CD4-positive, alpha-beta T cell treated with Interleukin-6 at 100 ng/mL for 8 hours (primary cell): ENCODE results near the gene NTRK2.

Source experiments
- DNase-seq: peaks from one replicate; pipeline ENCODE4 v3.0.0-alpha.2; 2020; ENCODE audit warnings: mixed read lengths, low spot score

The NTRK2 gene

DNA sequence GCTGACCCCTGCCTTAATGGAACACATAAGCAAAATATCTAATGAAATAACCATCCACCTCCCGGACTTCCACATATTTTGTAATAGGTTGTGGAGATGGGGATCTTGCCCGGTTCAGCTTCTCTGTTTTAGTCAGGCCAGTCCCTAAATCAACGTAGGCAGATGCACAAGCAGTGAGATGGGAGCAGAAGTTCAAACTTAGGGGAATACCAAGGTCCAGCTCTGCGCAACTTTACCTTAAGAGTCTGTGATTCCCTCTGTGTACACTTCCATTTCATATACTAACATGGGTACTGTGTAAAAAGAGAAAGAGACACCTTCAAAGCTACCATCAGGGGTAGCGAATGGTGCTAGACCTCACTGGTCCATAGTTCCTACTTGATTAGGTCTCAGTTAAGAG, 110.9 kb downstream of the NTRK2 start:
- no peak for DNase-seq

- DNase-seq, result no peak
These were observed 111.9 kb downstream of the NTRK2 start for GRCh38 chr9:84781458-84781857.

DNA sequence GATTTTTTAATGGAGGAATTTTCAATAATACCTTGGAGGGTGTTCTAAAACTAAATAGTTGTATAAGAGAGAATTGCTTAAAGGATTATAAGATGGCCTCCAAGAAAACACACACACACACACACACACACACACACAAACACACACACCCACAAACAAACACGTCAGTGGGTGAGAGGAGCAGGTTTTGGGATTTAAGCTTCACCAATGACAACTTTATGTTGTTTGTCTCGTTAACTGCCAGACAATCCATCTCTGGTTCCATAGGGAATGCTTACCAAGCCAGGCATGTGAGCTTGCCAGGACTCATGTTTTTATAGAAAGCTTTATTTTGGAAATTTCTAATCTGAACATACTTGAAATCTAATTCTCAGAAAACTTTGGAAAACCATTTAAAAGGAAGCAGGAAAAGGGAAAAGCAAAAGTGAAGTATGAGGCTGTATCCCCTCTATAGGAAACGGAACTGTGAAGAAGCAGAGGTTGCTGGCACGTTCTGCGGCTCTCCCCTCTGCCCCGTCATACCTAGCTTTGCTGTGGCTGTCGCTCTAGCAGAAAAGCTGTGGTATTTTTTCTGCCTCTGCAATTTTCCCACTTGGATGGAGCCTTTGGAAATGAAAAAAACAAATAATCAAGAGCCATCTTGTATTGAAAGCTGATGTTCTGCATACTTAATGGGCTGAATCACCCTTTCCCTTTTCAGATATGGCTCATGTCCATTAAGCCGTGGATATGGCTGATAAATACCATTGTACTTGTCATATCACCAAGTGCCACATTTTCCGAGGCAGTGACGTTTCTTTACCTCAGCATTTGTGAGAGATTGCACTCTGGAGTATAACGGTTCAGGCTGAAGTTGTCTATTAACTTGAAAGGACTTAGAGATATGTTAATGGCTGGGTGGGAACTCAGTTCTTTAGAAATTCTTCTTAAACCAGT, 112.7 kb downstream of the NTRK2 start:
- no peak for DNase-seq

GRCh38 chr9:84785792-84786547, 116.4 kb downstream of the NTRK2 start:
- no peak for DNase-seq

- DNase-seq, result no peak
These were observed 119.4 kb downstream of the NTRK2 start for GRCh38 chr9:84788803-84789462.

DNA sequence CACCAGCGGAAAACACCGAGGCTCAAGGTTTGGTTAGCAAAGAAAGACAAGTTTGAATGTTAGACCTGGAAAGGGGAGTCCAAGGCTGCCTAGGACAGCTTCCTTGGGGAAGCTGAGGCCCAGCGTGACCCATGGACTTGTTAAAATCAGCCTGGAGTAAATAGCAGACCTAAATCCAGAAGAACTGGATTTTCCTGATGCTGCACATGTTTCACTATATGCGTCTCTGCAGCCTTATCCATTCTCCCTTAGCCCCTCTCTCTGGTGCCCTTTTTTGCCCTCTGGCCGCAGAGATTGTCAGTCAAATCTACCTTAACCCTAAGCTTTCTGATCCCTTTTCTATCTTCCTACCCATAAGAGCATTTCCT, 119.9 kb downstream of the NTRK2 start:
- DNase-seq, result no peak

DNA sequence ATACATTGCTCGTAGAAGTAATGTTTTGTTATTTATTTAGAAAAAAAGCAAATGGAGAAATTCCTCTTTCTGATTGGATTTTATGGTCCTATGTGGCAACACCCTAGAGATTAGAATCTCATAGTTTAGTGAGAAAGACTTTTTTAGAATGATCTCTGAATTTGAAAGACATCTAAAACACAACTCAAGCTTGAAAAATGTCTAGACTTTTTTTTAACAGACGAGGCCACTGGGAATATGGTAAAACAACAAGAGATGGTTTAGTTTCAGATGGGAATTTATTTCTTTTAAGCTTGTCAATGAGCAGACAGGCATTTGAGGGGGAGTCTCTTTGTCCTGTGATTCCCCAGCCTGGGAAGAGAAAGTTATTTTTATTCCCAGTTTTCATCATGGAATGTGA, 122.1 kb downstream of the NTRK2 start:
- no peak for DNase-seq

DNA sequence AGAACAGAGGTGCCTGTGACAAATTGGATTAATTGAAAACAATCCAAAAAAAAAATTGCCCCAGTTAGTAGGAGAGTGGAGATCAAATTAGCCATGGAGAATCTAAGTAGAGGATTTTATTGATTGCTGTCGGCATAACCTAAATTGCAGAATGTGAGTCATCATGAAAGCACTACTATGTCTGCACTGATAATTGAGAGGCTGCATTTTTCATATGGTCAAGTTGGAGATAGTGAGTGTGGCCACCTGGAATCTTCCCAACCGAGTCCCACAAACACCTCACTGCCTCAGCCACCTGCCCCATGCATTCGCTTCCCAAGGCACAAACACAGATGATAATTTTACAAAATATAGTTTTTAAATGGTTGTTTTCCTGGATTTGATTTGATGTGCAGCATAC, 123.7 kb downstream of the NTRK2 start:
- DNase-seq, result no peak

DNA sequence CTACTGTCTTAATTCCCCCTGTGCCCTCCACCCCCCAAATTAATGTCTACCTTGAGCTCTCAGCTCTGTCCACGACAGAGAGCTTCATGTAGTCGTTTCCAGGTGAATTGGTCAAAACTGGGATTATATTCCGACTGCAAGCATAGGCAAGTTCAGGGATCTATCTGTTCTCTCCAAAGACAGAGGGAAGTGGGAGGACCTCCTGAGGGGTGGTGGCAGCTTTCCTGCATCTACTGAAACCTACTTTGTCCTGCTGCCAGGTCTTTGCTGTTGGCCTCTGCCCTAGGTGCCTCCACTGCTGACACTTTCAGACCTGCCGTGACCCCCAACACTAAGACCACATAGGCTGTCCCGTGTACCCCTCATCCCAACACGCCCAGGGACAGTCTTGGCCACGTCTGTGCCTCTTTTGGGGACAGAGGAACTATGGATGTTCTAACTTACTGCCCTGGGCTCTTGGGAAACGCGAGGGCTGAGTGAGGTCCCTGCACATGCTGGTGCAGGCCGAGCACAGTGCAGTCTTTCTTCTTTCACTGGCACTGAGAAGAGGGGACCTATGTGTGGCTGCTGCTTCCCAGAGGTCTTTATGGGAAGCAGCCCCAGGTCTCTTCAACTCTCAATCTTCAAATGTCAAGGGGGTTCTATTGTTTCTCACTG, 125.6 kb downstream of the NTRK2 start:
- DNase-seq, result no peak

GRCh38 chr9:84796404-84796803, 126.9 kb downstream of the NTRK2 start:
- DNase-seq, result no peak

- no peak for DNase-seq
These were observed 129.7 kb downstream of the NTRK2 start for GRCh38 chr9:84799251-84799650.

DNA sequence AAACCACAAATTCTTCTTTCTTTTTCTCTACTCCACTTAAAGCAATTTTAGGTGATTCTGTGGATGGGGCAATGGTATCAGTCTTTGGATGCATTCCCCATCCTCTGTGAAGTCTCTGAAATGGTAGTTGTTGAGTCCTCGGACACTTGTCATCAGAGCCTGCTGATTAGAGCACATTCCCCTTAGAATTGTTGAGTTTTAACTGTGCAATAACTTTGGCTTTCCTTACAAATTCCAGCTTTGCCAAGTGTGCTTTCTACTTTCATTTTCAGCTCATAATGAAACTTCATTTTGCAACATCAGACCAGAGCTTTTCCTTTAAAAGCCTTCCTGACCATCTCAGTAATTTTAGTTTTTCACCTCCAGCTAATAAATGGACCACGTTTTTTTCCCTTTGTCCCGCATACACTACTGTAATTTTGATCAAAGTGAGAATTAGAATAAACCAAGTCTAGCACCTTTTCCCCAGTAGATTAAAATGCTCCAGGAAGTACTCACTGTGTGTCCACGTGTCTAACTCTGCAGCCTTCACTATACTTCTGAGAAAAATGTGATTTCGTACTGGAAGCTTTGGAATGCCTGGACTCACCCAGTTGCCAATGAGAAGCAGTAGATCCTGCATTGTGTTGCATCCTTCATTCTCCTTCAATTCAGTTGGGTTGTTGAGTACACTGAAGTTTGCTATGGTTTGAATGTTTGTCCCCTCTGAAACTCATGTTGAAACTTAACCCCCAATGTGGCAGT, 135.6 kb downstream of the NTRK2 start:
- DNase-seq, result no peak

- DNase-seq, result no peak
These were observed 137.9 kb downstream of the NTRK2 start for GRCh38 chr9:84807431-84807830.

DNA sequence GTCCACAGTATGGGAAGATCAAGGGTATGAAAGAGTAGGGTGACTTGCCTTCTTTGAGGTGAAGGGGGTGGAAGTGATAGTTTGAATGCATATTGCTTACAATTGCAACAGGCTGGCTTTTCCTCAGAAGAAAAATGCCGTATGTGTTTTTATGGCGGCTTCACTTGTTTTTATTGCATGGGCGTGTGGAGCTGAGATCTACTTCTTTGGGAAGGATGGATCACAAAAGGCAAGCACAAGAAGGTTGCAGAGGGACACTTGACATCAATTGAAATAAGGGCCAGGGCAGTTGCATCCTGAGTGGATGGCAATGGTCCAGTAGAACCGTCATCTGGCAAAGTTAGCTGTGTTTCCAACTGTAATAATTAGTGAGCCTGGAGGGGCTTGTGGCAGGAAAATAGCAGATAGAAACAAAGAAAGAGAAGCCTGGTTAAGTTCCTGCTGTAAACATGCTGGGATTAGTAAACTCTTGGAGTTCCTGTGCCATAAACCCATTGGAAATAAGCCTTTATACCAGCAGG, 138.4 kb downstream of the NTRK2 start:
- no peak for DNase-seq

DNA sequence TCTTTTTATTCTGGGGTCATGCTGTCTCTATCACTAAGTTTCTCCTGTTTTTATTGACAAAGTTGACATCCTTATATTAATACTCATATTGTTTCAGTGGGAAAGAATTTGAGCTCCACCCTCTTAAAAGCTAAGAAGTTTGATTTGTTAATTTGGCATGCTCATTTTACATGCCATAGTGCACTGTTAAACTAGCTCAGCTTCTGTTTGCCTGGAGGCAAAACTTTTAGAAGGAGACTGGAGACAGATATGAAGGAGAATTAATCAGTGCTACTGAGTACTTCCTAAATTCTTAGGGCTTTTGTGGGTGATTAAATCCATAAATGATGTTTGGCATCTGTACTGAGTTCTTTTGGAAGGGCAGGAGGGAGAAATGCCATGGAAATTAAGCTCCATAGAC, 138.9 kb downstream of the NTRK2 start:
- DNase-seq, result no peak

DNA sequence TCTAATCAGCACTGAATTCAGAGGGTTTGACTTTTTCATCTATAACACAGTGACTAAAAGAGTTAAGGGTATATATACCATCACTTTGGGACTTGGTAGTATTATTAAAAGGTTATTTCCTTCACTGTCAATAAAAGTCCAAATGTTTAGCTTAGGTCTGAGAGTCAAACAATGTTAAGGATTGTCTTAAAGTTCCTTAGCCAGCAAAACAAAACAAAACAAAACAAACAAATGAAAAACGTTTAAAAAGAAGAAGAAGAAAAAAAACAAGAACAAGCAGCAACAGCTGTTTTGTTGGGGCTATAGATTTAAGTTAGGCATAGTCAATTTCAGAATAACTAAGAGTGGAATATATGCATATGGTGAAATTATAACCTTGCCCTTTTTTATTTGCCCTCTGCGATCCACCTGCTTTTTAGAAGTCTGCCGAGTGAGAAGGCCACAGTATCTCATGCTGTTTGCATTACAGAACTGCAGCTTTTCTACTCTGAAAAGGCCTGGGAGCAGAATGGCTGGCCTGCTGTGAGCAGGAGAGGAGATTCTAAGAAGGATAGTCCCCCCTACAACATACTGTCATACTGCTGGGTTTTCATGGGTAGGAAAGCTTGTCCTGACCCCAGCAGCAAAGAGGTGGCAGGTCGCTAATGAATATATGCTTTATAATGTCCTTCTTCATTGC, 141.7 kb downstream of the NTRK2 start:
- no peak for DNase-seq

- DNase-seq, result no peak
These were observed 142.2 kb downstream of the NTRK2 start for GRCh38 chr9:84811751-84812074.

DNA sequence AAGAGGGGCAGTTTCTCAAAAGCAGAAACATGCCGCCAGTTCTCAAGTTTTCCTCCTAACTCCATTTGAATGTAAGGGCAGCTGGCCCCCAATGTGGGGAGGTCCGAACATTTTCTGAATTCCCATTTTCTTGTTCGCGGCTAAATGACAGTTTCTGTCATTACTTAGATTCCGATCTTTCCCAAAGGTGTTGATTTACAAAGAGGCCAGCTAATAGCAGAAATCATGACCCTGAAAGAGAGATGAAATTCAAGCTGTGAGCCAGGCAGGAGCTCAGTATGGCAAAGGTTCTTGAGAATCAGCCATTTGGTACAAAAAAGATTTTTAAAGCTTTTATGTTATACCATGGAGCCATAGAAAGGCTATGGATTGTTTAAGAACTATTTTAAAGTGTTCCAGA, 142.8 kb downstream of the NTRK2 start:
- no peak for DNase-seq

GRCh38 chr9:84812847-84813246, 143.3 kb downstream of the NTRK2 start:
- no peak for DNase-seq

GRCh38 chr9:84815554-84815953, 146.0 kb downstream of the NTRK2 start:
- no peak for DNase-seq

DNA sequence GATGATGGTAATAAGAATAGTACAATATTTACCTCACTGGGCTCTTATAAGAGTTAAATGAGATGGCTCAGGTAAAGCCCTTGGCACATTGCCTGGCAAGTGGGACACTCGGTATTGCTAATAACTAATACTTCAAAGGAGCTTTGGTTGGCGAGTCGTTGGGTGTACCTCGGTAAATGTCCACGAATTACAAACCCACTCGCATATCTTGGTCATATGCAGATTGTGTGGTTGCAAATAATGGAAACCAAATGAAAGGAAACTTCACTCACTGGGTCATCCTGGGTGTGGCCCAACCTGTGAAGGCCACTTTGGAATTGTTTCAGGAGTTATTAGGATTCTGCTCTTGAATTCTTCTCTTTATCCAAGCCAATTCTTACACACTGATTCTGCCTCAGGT, 147.5 kb downstream of the NTRK2 start:
- DNase-seq, result no peak
